Liver (tissue), 9 donors: ENCODE results near the gene APBB3. TPM values are rescaled to one million over a fixed set of nuclear protein-coding genes. Genes with fewer than 3 reads are reported as not detected.
A peak's percentile ranks its signal among the peaks of the same experiment; 100 is the strongest.

ENCODE experiments used
- DNase-seq: peaks from one replicate; pipeline ENCODE4 v3.0.0-alpha.2; 2017; ENCODE audit warnings: low spot score
- H3K27ac ChIP-seq, 2 donors: one replicate each; pipeline ENCODE4 v1.7.0; 2013; ENCODE audit warnings: inconsistent platforms in 2 of 2, low read length in 2 of 2, control low read depth in 1 of 2, low read depth in 1 of 2, mild to moderate bottlenecking in 1 of 2
- H3K27me3 ChIP-seq, 4 donors: one replicate each; pipeline versions ENCODE4 v1.6.1 to v1.7.0; 2013; ENCODE audit warnings: low read length in 3 of 4, inconsistent platforms in 1 of 4, mild to moderate bottlenecking in 1 of 4, moderate library complexity in 1 of 4; ENCODE audit not compliant: control insufficient read depth in 4 of 4, insufficient read depth in 4 of 4
- H3K36me3 ChIP-seq, 4 donors: one replicate each; pipeline versions ENCODE4 v1.6.1 to v1.7.0; 2013; ENCODE audit warnings: low read length in 3 of 4, mild to moderate bottlenecking in 3 of 4, low read depth in 1 of 4, moderate library complexity in 1 of 4; ENCODE audit not compliant: control insufficient read depth in 4 of 4, insufficient read depth in 3 of 4
- H3K4me1 ChIP-seq, 4 donors: one replicate each; pipeline versions ENCODE4 v1.6.1 to v1.7.0; 2013; ENCODE audit warnings: low read length in 3 of 4, mild to moderate bottlenecking in 3 of 4, moderate library complexity in 1 of 4; ENCODE audit not compliant: control insufficient read depth in 4 of 4, insufficient read depth in 4 of 4
- H3K4me3 ChIP-seq, 3 donors: one replicate each; pipeline versions ENCODE4 v1.6.1 to v1.7.0; 2013; ENCODE audit warnings: low read length in 3 of 3, control low read depth in 1 of 3, low read depth in 1 of 3, mild to moderate bottlenecking in 1 of 3
- H3K9ac ChIP-seq, 2 donors: one replicate each; pipeline ENCODE4 v1.7.0; 2013; ENCODE audit warnings: low read length in 2 of 2, mild to moderate bottlenecking in 2 of 2, moderate library complexity in 2 of 2, control low read depth in 1 of 2, low read depth in 1 of 2
- H3K9me3 ChIP-seq, 4 donors: one replicate each; pipeline versions ENCODE4 v1.6.1 to v1.7.0; 2013; ENCODE audit warnings: low read length in 3 of 4; ENCODE audit not compliant: control insufficient read depth in 4 of 4
- FOXA1 ChIP-seq: IDR thresholded peaks from 2 replicates; pipeline ENCODE4 v1.6.1; 2016; ENCODE audit warnings: antibody characterized with exemption
- FOXA2 ChIP-seq: IDR thresholded peaks from 2 replicates; pipeline ENCODE4 v1.6.1; 2016; ENCODE audit warnings: antibody characterized with exemption
- GABPA ChIP-seq, 2 donors: IDR thresholded peaks in 1 of 2; conservative IDR thresholded peaks in 1 of 2; 2 replicates each; pipeline ENCODE4 v1.6.1; 2016; ENCODE audit warnings: antibody characterized with exemption in 2 of 2, mild to moderate bottlenecking in 1 of 2, moderate library complexity in 1 of 2
- JUND ChIP-seq, 2 donors: IDR thresholded peaks; 2 replicates each; pipeline ENCODE4 v1.6.1; 2016; ENCODE audit warnings: antibody characterized with exemption in 2 of 2
- NR2F2 ChIP-seq: IDR thresholded peaks from 2 replicates; pipeline ENCODE4 v1.6.1; 2016; ENCODE audit warnings: antibody characterized with exemption
- RAD21 ChIP-seq, 2 donors: IDR thresholded peaks; 2 replicates each; pipeline ENCODE4 v1.6.1; 2016; ENCODE audit warnings: antibody characterized with exemption in 2 of 2, mild to moderate bottlenecking in 2 of 2
- REST ChIP-seq: IDR thresholded peaks from 2 replicates; pipeline ENCODE4 v1.6.1; 2016; ENCODE audit warnings: antibody characterized with exemption, mild to moderate bottlenecking
- RXRA ChIP-seq, 2 donors: IDR thresholded peaks; 2 replicates each; pipeline ENCODE4 v1.6.1; 2017 to 2018; ENCODE audit warnings: antibody characterized with exemption in 2 of 2, mild to moderate bottlenecking in 1 of 2
- SP1 ChIP-seq: IDR thresholded peaks from 2 replicates; pipeline ENCODE4 v1.6.1; 2018; ENCODE audit warnings: antibody characterized with exemption, mild to moderate bottlenecking
- TAF1 ChIP-seq: conservative IDR thresholded peaks from 2 replicates; pipeline ENCODE4 v1.6.1; 2016; ENCODE audit warnings: antibody characterized with exemption, mild to moderate bottlenecking
- YY1 ChIP-seq: IDR thresholded peaks from 2 replicates; pipeline ENCODE4 v1.6.1; 2016; ENCODE audit warnings: antibody characterized with exemption, mild to moderate bottlenecking
- ZBTB33 ChIP-seq: IDR thresholded peaks from 2 replicates; pipeline ENCODE4 v1.6.1; 2016; ENCODE audit warnings: antibody characterized with exemption
- WGBS: extraction: QIAGEN DNeasy Blood & Tissue Kit; methylation state at CpG from one replicate; pipeline ENCODE4 v1.1.7; 2013; 5-methylcytosine and 5-hydroxymethylcytosine counted together
- polyA plus RNA-seq, 2 donors: library from polyadenylated mRNA; stranded (reverse) in 1 of 2; unstranded in 1 of 2; fragments of 200-250 nt in 1 of 2; fragments of >200 nt in 1 of 2; fragmentation: Nextera tagmentation in 1 of 2; extraction: Ambion mirVana in 1 of 2; gene quantifications; one replicate each; pipeline versions ENCODE4 v1.2.1 to v1.2.3, GENCODE V29; 2013 to 2015
- total RNA-seq, 2 donors: library from RNA; depleted of rRNA; stranded (reverse); fragments of >200 nt; gene quantifications; one replicate each; pipeline ENCODE4 v1.2.3, GENCODE V29; 2014
- TF ChIP-seq, protein P1 (sequence below): IDR thresholded peaks from 2 replicates; pipeline ENCODE4 v1.6.1; 2016; ENCODE audit warnings: antibody characterized with exemption
- TF ChIP-seq, protein P2 (sequence below): IDR thresholded peaks from 2 replicates; pipeline ENCODE4 v1.6.1; 2016; ENCODE audit warnings: antibody characterized with exemption
- donor health status: healthy.
- donor health status: healthy.
- donor health status: healthy.
- donor health status: healthy.
- donor health status: healthy.

APBB3 gene
- total and polyA plus RNA-seq, 4 donors, result 4.6 to 40.5 (median 19.6) TPM

DNA sequence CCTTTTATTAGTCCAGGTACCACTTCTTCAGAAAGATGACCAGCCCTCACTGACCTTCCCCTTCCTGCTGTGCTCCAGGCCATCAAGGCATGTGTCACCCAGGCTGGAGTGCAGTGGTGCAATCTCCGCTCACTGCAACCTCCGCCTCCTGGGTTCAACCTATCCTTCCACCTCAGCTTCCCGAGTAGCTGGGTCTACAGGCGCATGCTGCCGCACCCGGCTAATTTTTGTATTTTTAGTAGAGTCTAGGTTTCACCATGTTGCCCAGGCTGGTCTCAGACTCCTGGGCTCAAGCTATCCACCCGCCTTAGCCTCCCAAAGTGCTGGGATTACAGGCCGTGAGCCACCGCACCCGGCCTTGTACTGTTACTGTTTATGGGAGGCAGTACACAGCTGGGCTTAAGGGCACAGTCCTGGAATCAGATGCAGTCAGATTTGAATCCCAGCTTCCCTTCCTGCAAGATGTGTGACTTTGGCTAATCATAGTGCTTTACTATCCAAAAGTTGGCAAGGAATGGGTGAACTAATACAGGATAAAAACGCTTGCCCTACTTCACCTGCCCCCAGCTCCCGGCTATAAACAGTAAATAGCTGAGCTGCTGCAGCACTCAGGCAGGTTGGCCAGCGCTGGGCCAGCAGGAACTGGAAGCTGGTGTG lies 17.4 kb downstream of the APBB3 start:
- H3K9ac ChIP-seq, result no peak overlapping the region

GRCh38 chr5:140545606-140546005 lies 18.8 kb downstream of the APBB3 start:
- Histone ChIP-seq H3K4me1 (peaks cover 8 to 40% (median 33%) of the 10 kb centered on the region in 4 donors), H3K27ac (no peak overlapping the region), H3K4me3 (no peak overlapping the region), H3K36me3 (peaks cover 2 to 34% (median 27%) of the 10 kb centered on the region in 4 donors), H3K9me3 (no peaks in the 10 kb centered on the region), H3K27me3 (no peaks in the 10 kb centered on the region), H3K9ac (no peak overlapping the region)
- no peak for TF ChIP-seq NR2F2
- no peak for TF ChIP-seq TAF1
- no peak for TF ChIP-seq FOXA2
- TF ChIP-seq RXRA (IDR thresholded peaks at IDR 0.05), result no peak
- no peak for TF ChIP-seq ZBTB33
- no peak for TF ChIP-seq FOXA1
- TF ChIP-seq RAD21 (IDR thresholded peaks at IDR 0.05), result no peak
- TF ChIP-seq, protein P1, sequence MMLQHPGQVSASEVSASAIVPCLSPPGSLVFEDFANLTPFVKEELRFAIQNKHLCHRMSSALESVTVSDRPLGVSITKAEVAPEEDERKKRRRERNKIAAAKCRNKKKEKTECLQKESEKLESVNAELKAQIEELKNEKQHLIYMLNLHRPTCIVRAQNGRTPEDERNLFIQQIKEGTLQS, result no peak
- TF ChIP-seq, protein P2, sequence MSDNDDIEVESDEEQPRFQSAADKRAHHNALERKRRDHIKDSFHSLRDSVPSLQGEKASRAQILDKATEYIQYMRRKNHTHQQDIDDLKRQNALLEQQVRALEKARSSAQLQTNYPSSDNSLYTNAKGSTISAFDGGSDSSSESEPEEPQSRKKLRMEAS, result no peak
- no peak for TF ChIP-seq GABPA (IDR thresholded peaks at IDR 0.05 in 1 of 2, conservative IDR thresholded peaks at IDR 0.05 in 1 of 2)
- DNase-seq, result no peak
- 98% methylated on average over 10 of the region's 10 CpGs for WGBS

More for the DNA sequence above, 17.4 kb downstream of the APBB3 start:
- Histone ChIP-seq H3K36me3 (peaks cover 2 to 29% (median 22%) of the 10 kb centered on the region in 4 donors), H3K4me1 (peaks cover 8 to 40% (median 33%) of the 10 kb centered on the region in 4 donors), H3K27me3 (no peaks in the 10 kb centered on the region), H3K27ac (peak overlapping the region; percentile 91 to 99), H3K4me3 (no peak overlapping the region), H3K9me3 (no peaks in the 10 kb centered on the region)
- WGBS, result 24% methylated on average over 13 of the region's 13 CpGs
- no peak for DNase-seq
- peak in 1 of 2 donors; percentile 7 for TF ChIP-seq JUND (IDR thresholded peaks at IDR 0.05)
- TF ChIP-seq REST, result peak; percentile 92
- TF ChIP-seq FOXA2, result peak; percentile 64
- TF ChIP-seq ZBTB33, result no peak
- TF ChIP-seq SP1, result peak; percentile 98
- TF ChIP-seq YY1, result peak; percentile 48
- no peak for TF ChIP-seq GABPA (IDR thresholded peaks at IDR 0.05 in 1 of 2, conservative IDR thresholded peaks at IDR 0.05 in 1 of 2)
- peak in 1 of 2 donors; percentile 65 for TF ChIP-seq RXRA (IDR thresholded peaks at IDR 0.05)
